Left renal pelvis (tissue), 4 donors: Measurements from ENCODE around the gene EXOC6. TPM values are rescaled to one million over a fixed set of nuclear protein-coding genes. Genes with fewer than 3 reads are reported as not detected.
"Not testable (repeated sequence)": the region's sequence is repeated elsewhere in the genome, so short reads cannot be mapped to it uniquely, and the experiment has no call there.

Experiments used
- DNase-seq, 4 donors: peaks; one replicate each; pipeline ENCODE4 v3.0.0-alpha.2; 2013; ENCODE audit warnings: low read depth in 4 of 4, low spot score in 3 of 4
- polyA plus RNA-seq, 4 donors: library from polyadenylated mRNA; unstranded; fragments of 120-200 nt; gene quantifications; one replicate each; pipeline ENCODE4 v1.2.1, GENCODE V29; 2013; ENCODE audit not compliant: insufficient read length in 4 of 4

Gene EXOC6
- polyA plus RNA-seq, 4 donors, result 10.9 to 21.9 (median 17.2) TPM

DNA sequence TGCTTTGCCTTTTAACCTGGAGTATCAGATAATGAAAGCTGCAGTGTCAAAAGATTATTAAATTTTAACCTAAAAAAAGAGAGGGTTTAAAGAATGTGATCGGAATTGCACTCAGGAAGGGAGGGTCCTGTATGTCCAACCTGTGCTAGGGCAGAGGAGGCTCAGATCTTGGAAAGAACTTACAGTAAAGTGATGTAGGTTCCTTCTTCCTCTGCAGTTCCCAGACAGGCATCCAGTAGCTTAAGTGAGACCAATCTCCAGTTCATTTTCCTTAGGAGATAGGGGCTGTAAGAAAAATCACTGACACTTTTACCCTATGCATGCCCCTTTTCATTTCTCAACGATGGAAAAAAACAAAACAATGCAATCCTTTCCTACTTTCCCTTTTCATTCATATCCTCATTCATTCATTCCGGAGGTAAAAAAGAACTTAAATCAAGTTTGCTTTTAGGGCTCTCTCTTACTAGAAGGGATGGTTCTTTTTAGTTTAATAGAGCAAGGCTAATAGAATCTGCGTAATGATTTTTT lies 28.3 kb downstream of the EXOC6 start:
- DNase-seq, result no peak

DNA sequence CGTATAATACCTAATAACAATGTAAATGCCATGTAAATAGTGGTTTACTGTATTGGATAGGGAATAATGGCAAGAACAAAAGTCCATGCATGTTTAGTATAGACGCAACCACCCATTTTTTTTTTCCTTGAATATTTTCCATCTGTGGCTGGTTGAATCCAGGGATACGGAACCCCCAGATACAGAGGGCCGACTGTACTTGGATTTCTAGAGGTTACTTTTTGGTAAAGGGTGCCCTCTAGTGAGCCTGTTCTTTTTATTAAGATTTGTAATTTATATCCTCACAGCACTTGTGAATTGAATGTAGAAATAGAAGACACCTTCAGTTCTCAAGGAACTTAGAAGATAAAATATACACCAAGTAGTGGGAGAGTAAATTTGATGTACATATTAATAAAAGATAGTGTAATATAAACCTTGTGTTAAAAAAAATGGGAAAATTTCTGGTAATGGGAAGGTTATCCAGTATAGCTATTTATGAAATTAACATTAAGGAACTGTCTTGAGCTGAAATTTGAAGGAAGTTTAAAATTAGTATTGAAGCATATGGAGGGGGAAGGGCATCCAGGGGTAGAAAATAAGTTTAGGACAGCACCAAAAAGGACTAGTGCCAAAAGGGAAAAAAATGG lies 32.0 kb downstream of the EXOC6 start:
- peak in 3 of 4 donors; percentile 12 to 32 (median 30) for DNase-seq

GRCh38 chr10:92880917-92881316 lies 32.6 kb downstream of the EXOC6 start:
- no peak for DNase-seq

GRCh38 chr10:92886334-92886961 lies 38.1 kb downstream of the EXOC6 start:
- DNase-seq, result no peak

GRCh38 chr10:92890471-92890870 lies 42.2 kb downstream of the EXOC6 start:
- DNase-seq, result no peak

- peak in 1 of 4 donors; percentile 4 for DNase-seq
These were observed 43.8 kb downstream of the EXOC6 start for GRCh38 chr10:92891885-92892690.

DNA sequence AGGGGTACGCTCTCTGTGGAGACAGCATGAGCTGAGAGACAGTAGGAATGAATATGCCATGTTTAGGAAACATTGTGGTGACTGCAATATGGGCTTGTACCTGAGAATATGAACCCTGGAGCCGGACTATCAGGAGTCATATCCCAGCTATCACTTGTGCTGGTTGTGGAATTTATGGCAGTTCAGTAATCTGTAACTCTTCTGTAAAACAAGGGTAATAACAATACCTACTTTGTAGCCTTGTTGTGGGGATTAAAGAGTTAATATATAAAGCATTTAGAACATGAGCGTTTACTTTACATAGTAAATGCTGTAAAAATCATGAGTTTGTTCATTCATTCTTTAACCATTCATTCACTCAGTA lies 44.4 kb downstream of the EXOC6 start:
- DNase-seq, result no peak

DNA sequence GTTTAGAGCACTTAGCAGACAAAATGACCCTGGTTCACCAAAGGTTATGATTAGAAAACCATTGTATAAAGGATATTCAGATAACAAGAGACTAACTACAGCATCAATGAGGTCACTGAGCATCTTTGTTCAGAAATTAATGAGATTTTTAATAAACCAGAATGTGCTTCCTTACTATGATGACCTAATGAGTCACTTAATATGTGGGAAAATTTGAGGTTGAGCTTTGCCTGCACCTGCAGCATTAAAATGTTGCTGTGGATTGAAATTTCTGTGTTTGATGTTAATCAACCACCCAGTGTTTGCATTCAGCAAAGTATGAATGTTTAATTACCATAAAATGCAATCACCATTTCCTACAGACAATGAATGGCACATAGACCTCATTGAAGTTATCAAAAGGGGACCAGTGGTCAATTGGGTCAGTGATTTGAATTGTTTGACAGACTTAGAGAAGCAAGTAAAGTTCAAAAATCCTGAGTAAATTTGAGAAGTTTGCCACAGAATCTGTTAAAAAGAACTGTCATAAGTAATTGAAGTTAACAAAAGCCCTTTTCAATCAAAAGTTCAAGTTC lies 45.8 kb downstream of the EXOC6 start:
- DNase-seq, result no peak

GRCh38 chr10:92897916-92898315 lies 49.6 kb downstream of the EXOC6 start:
- DNase-seq, result no peak

DNA sequence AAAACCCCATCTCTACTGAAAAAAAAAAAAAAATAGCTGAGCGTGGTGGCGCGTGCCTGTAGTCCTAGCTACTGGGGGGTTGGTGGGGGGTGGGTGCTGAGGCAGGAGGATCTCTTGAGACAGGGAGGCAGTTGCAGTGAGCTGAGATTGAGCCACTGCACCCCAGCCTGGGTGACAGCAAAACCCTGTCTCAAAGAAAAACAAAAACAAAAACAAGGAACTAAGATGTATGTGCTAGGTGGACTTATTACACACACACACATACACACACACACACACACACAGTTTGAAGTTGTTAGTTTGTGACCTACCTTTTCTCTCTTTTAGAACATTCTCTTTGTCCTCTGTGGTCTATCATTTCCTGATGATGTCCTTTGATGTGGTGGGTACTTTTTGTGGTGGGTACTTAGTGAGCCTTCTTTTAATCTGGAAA lies 53.5 kb downstream of the EXOC6 start:
- no peak for DNase-seq

DNA sequence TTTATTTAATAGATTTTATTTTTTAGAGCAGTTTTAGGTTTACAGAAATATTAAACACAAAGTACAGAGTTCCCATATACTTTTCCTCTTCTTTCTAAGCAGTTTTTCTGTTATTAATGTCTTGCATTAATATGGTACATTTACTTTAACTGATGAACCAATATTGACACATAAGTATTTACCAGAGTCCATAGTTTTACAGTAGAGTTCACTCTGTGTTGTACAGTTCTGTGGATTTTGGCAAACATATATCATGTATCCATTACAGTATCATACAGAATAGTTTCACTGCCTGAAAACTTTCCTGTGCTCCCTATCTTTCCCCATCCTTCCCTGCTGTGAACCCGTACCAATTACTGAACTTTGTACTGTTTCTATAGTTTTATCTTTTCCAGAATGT lies 55.3 kb downstream of the EXOC6 start:
- DNase-seq, result no peak

- DNase-seq, result no peak
These were observed 59.0 kb downstream of the EXOC6 start for GRCh38 chr10:92907280-92907679.

DNA sequence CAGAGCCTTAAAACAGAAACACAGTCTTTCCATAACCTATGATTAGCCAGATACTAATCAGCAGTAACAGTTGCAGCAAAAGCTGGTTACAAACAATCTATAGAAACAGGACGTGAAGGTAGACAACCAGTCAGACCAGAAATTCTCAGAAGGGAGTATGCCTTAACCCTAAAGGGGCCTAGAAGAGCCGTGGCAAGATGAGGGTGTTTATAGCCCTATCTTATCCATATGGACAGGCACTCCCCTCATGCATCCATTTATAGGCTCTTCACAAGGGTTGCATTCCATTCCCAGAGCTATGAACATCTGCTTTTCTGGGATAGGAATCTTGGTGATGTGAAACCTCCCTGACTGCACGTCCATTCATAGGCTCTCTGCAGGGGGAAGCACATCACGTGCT lies 64.3 kb downstream of the EXOC6 start:
- not testable (repeated sequence) for DNase-seq

- DNase-seq, result no peak
These were observed 65.7 kb downstream of the EXOC6 start for GRCh38 chr10:92913973-92914372.

DNA sequence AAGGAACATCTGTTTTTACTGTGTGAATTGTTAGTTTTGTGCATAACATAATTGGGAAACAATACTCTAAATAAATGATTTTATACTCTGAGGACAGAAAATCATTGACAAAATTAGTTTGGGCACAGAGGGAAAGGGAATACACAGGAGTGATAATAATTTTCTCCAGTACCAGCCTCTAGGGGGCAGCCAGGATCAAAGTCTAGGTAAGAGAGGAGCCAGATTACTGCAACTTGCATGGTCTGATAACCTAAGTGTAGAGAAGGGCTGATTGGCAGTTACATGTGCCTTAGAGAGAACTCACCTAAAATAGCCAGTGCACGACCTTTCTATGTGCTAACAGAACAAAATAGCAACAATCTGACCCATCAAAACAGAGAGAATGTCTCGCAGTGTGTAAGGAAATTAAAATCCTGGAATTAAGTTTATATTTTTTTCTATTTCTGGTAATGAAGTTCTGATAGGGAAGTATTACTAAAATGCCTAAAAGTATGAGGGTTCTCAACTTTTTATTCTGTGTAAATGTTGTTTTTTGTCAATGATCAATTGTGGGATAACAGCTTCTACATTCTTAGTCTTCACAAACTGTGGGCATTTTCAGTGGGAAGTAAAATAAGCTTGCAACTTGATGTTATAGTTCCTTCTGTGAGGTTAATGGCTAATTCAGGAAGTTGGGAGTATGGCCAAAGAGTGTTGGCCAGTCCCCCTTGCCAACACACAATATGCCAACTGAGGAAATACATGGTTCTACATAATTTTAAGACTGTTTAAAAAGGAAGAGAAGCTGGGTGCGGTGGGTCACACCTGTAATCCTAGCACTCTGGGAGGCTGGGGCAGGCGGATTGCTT lies 66.4 kb downstream of the EXOC6 start:
- DNase-seq, result peak in 2 of 4 donors; percentile 9 to 18

DNA sequence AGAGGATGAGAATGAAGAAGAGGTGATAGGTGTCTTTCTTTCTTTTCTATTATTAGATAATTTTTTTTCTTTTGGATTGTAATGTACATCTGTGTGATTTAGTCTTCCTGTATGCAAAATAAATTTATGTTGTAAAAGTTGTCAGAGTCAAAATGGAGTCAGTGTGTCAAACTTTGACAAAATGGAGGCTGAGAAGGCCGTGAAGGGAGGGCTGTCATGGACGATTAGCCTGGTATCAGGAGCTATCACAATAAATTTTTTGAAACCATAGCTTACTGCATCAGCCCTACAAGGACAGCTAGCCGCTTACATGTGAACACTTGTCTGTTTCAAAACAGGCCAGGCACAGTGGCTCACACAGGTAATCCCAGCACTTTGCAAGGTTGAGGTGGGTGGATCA lies 67.6 kb downstream of the EXOC6 start:
- no peak for DNase-seq

- DNase-seq, result no peak
These were observed 68.1 kb downstream of the EXOC6 start for GRCh38 chr10:92916433-92916832.

GRCh38 chr10:92918603-92919002 lies 70.3 kb downstream of the EXOC6 start:
- no peak for DNase-seq

GRCh38 chr10:92920866-92921265 lies 72.5 kb downstream of the EXOC6 start:
- DNase-seq, result no peak

GRCh38 chr10:92923416-92923815 lies 75.1 kb downstream of the EXOC6 start:
- DNase-seq, result no peak
